ENCODE data around the gene PALS2.

PALS2 gene, protein sequence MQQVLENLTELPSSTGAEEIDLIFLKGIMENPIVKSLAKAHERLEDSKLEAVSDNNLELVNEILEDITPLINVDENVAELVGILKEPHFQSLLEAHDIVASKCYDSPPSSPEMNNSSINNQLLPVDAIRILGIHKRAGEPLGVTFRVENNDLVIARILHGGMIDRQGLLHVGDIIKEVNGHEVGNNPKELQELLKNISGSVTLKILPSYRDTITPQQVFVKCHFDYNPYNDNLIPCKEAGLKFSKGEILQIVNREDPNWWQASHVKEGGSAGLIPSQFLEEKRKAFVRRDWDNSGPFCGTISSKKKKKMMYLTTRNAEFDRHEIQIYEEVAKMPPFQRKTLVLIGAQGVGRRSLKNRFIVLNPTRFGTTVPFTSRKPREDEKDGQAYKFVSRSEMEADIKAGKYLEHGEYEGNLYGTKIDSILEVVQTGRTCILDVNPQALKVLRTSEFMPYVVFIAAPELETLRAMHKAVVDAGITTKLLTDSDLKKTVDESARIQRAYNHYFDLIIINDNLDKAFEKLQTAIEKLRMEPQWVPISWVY

GRCh38 chr7:24572997-24573553, at the start of gene PALS2:
Gene PALS2 (plus strand): TSS chr7:24573452. CDS start chr7:24623668, 50,216 bp downstream.
- DNase-seq, result peak; percentile 72 to 81
- TF ChIP-seq POLR2A (IDR thresholded peaks at IDR 0.05; ENCODE audit: low read length), result no peak
- TF ChIP-seq GATA1 (IDR thresholded peaks at IDR 0.05; ENCODE audit: low read depth, low read length), result no peak

DNA sequence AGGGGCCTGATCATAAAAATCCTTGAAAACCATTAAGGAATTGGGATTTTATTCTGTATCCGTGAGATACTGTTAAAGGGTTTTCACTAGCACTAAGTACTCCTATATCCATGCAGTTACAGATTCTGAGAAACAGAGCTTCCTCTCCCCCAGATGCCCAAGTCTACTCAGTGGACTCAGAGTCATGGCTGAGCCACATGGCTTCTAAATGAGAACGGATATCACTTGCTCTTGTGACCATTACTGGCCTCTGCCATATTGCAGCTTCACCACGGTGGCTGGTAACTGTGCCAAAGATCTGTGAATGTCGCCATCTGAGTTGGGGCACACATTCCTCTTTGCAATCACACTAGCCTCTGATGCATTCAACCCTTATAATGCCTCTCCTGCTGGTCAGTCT, 42.0 kb upstream of the PALS2 start:
- no peak for DNase-seq
- TF ChIP-seq POLR2A (IDR thresholded peaks at IDR 0.05; ENCODE audit: low read length) (no peak), GATA1 (IDR thresholded peaks at IDR 0.05; ENCODE audit: low read depth, low read length) (no peak)

- no peak for TF ChIP-seq GATA1 (IDR thresholded peaks at IDR 0.05; ENCODE audit: low read depth, low read length)
- TF ChIP-seq POLR2A (IDR thresholded peaks at IDR 0.05; ENCODE audit: low read length), result no peak
- DNase-seq, result no peak
These were observed 36.6 kb upstream of the PALS2 start for GRCh38 chr7:24536682-24537081.

DNA sequence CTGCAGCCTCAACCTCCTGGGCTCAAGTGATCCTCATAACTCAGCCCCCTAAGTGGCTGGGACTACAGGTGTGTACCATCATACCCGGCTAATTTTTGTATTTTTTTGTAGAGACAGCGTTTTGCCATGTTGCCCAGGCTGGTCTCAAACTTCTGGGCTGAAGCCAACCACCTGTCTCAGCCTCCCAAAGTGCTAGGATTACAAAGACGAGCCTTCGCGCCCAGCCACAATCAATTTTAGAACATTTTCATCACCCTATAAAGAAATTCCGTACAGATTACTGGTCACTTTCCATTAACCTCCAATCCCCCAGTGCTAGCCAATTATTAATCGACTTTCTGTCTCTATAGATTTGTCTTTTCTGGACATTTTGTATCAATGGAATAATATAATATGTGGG, 32.3 kb upstream of the PALS2 start:
- TF ChIP-seq POLR2A (IDR thresholded peaks at IDR 0.05; ENCODE audit: low read length) (no peak), GATA1 (IDR thresholded peaks at IDR 0.05; ENCODE audit: low read depth, low read length) (no peak)
- DNase-seq, result no peak

- TF ChIP-seq POLR2A (IDR thresholded peaks at IDR 0.05; ENCODE audit: low read length) (no peak), GATA1 (IDR thresholded peaks at IDR 0.05; ENCODE audit: low read depth, low read length) (no peak)
- no peak for DNase-seq
These were observed 28.0 kb upstream of the PALS2 start for GRCh38 chr7:24545215-24545614.

DNA sequence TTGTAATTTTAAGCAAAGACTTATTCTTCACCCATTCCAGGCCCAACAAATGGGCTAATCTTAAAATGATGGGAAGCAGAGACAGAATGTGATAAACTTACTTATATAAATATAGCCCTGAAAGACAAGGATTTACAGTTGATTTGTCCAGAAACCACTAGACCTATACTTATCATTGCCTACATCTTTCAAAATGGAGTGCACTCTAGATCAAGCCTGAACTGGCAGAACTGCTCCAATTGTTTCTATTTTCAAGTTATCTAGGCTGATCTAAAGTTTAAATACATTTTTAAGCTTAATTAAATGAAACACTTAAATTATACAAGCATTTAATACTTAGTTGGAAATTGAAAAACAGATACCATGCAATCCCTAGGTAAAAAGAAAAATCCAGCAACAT, 24.9 kb upstream of the PALS2 start:
- no peak for TF ChIP-seq POLR2A (IDR thresholded peaks at IDR 0.05; ENCODE audit: low read length)
- TF ChIP-seq GATA1 (IDR thresholded peaks at IDR 0.05; ENCODE audit: low read depth, low read length), result no peak
- DNase-seq, result no peak

DNA sequence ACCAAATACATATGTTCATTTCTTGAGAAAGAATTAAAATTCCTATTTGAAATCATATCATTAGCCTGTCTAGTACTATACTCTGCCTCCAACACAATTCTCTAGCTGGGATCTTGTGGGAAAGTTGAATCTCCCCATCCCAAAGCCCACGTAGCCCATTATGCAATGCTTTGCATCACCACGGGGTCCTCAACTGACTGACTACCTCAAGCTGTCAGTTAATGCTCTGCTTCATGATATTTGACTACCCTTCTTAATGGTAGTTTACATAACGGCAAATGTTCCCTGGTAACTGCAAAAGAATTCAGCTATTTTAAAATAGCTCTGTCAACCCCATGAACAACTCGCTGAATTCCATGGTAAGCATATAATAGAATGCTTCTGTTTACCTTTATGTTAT, 23.3 kb upstream of the PALS2 start:
- TF ChIP-seq POLR2A (IDR thresholded peaks at IDR 0.05; ENCODE audit: low read length) (no peak), GATA1 (IDR thresholded peaks at IDR 0.05; ENCODE audit: low read depth, low read length) (no peak)
- no peak for DNase-seq

GRCh38 chr7:24555184-24555583, 18.1 kb upstream of the PALS2 start:
- DNase-seq, result no peak
- TF ChIP-seq GATA1 (IDR thresholded peaks at IDR 0.05; ENCODE audit: low read depth, low read length), result no peak
- TF ChIP-seq POLR2A (IDR thresholded peaks at IDR 0.05; ENCODE audit: low read length), result no peak

- DNase-seq, result no peak
- TF ChIP-seq GATA1 (IDR thresholded peaks at IDR 0.05; ENCODE audit: low read depth, low read length) (no peak), POLR2A (IDR thresholded peaks at IDR 0.05; ENCODE audit: low read length) (no peak)
These were observed 17.5 kb upstream of the PALS2 start for GRCh38 chr7:24555719-24556118.

GRCh38 chr7:24560772-24561171, 12.5 kb upstream of the PALS2 start:
- TF ChIP-seq POLR2A (IDR thresholded peaks at IDR 0.05; ENCODE audit: low read length) (no peak), GATA1 (IDR thresholded peaks at IDR 0.05; ENCODE audit: low read depth, low read length) (no peak)
- no peak for DNase-seq

GRCh38 chr7:24566274-24566673, 7.0 kb upstream of the PALS2 start:
- TF ChIP-seq GATA1 (IDR thresholded peaks at IDR 0.05; ENCODE audit: low read depth, low read length) (no peak), POLR2A (IDR thresholded peaks at IDR 0.05; ENCODE audit: low read length) (no peak)
- no peak for DNase-seq

- TF ChIP-seq GATA1 (IDR thresholded peaks at IDR 0.05; ENCODE audit: low read depth, low read length), result no peak
- TF ChIP-seq POLR2A (IDR thresholded peaks at IDR 0.05; ENCODE audit: low read length), result no peak
- no peak for DNase-seq
These were observed 2.3 kb upstream of the PALS2 start for GRCh38 chr7:24570983-24571382.

- TF ChIP-seq POLR2A (IDR thresholded peaks at IDR 0.05; ENCODE audit: low read length), result no peak
- no peak for TF ChIP-seq GATA1 (IDR thresholded peaks at IDR 0.05; ENCODE audit: low read depth, low read length)
These were observed 1.2 kb upstream of the PALS2 start for GRCh38 chr7:24572016-24572392.

GRCh38 chr7:24572393-24572996, 757 bp upstream of the PALS2 start:
- TF ChIP-seq POLR2A (IDR thresholded peaks at IDR 0.05; ENCODE audit: low read length) (no peak), GATA1 (IDR thresholded peaks at IDR 0.05; ENCODE audit: low read depth, low read length) (no peak)
- DNase-seq, result peak in 1 of 2 experiments; percentile 5

More at GRCh38 chr7:24572016-24572392, 1.2 kb upstream of the PALS2 start:
- no peak for DNase-seq

All from erythroblast (primary cell).